ENCODE data around the gene LKAAEAR1. TPM values are rescaled to one million over a fixed set of nuclear protein-coding genes. Genes with fewer than 3 reads are reported as not detected.

Gene LKAAEAR1
- polyA plus RNA-seq, 1 experiment = not detected

GRCh38 chr20:64044484-64045247, 39.5 kb downstream of the LKAAEAR1 start:
- ChIA-PET CTCF (interaction anchor here (0.8 to 1.3 kb wide), 4 partner anchors 9 to 64 kb away, joined by 3 to 8 read pairs (median 5); partner anchors contain the start of gene PRPF6), POLR2A (no interaction called here)
- H3K27me3 ChIP-seq (ENCODE audit: control insufficient read depth, insufficient read depth, low read length) = peaks cover 41% of the 10 kb centered on the region
- H3K36me3 ChIP-seq (ENCODE audit: control insufficient read depth, insufficient read depth, low read length) = no peaks in the 10 kb centered on the region
- no peak overlapping the region for H3K4me3 ChIP-seq (ENCODE audit: low read depth, low read length)
- TF ChIP-seq CTCF (IDR thresholded peaks at IDR 0.05; ENCODE audit: insufficient read depth, low read depth, low read length) = no peak
- no peak for DNase-seq (ENCODE audit: low read depth)

GRCh38 chr20:64043768-64044167, 40.4 kb downstream of the LKAAEAR1 start:
- CTCF ChIA-PET = interaction anchor here (0.8 to 1.3 kb wide), 2 partner anchors 14 to 15 kb away, joined by 3 to 8 read pairs; no protein-coding TSS in a partner anchor
- H3K36me3 ChIP-seq (ENCODE audit: control insufficient read depth, insufficient read depth, low read length) = no peaks in the 10 kb centered on the region
- H3K27me3 ChIP-seq (ENCODE audit: control insufficient read depth, insufficient read depth, low read length) = peaks cover 41% of the 10 kb centered on the region
- H3K4me3 ChIP-seq (ENCODE audit: low read depth, low read length) = no peak overlapping the region
- no peak for TF ChIP-seq CTCF (IDR thresholded peaks at IDR 0.05; ENCODE audit: insufficient read depth, low read depth, low read length)
- POLR2A ChIA-PET = no interaction called here
- no peak for DNase-seq (ENCODE audit: low read depth)

GRCh38 chr20:64042054-64042781, 42.0 kb downstream of the LKAAEAR1 start:
- POLR2A ChIA-PET = no interaction called here
- DNase-seq (ENCODE audit: low read depth) = no peak
- CTCF ChIA-PET = interaction anchor here (5.0 kb wide), 1 partner anchor 13 kb away, joined by 76 read pairs; no protein-coding TSS in a partner anchor
- Histone ChIP-seq H3K4me3 (ENCODE audit: low read depth, low read length) (peak overlapping the region; percentile 38), H3K36me3 (ENCODE audit: control insufficient read depth, insufficient read depth, low read length) (no peaks in the 10 kb centered on the region), H3K27me3 (ENCODE audit: control insufficient read depth, insufficient read depth, low read length) (peaks cover 34% of the 10 kb centered on the region)
- TF ChIP-seq CTCF (IDR thresholded peaks at IDR 0.05; ENCODE audit: insufficient read depth, low read depth, low read length) = no peak

DNA sequence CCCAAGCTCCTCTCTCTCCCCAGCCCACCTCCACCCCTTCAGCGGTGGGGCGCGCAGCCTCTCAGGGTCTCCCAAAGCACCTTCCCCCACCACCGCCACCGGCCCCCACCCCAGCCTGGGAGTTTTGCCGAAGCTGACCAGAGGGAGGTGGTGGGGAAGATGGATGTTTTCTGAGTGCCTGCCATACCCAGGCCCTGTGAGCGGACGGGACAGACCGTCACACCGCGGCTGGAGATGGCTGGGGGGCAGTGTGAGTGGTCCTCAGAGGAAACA, 42.5 kb downstream of the LKAAEAR1 start:
- no peak for TF ChIP-seq CTCF (IDR thresholded peaks at IDR 0.05; ENCODE audit: insufficient read depth, low read depth, low read length)
- Histone ChIP-seq H3K36me3 (ENCODE audit: control insufficient read depth, insufficient read depth, low read length) (no peaks in the 10 kb centered on the region), H3K27me3 (ENCODE audit: control insufficient read depth, insufficient read depth, low read length) (peaks cover 30% of the 10 kb centered on the region), H3K4me3 (ENCODE audit: low read depth, low read length) (no peak overlapping the region; the same call in 1 of the 2 replicates)
- ChIA-PET CTCF (interaction anchor here (1.0 to 5.0 kb wide), 2 partner anchors 14 kb away, joined by 3 to 76 read pairs; no protein-coding TSS in a partner anchor), POLR2A (no interaction called here)
- DNase-seq (ENCODE audit: low read depth) = no peak

DNA sequence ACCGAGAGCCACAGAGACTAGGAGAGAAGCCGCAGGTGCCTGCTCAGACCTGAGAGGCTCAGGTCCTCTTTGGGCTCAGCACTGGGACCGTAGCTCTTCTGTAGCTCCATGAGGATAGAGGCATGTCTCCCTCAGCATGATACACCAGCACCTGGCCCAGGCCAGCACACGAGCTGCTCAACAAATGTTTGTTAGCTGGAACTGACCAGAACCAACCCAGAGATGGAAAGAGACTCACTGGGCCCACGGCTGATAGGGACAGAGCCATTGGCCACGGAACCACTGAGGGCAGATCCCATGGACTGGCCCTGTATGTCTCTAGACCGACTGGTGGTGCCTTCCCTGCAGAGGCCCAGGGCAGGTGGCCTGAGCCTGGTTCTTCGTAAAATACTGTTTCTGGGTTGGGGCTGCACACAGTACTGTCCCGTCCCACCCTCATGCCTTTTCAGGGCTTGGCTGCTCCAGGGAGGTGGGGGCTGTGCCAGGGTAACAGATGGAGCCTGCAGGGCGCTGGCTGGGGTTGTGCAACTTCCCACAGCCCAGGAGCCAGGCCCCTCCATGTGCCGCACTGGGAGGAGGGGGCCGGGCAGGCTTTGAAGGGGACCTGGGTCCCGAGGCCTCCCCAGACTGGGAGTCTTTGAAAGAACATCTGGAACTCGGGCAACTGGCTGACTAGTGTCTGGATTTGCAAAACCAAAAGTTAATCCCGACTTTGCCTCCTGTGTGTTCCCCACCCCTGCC, 43.0 kb downstream of the LKAAEAR1 start:
- no peaks in the 10 kb centered on the region for H3K36me3 ChIP-seq (ENCODE audit: control insufficient read depth, insufficient read depth, low read length)
- ChIA-PET POLR2A (no interaction called here), CTCF (interaction anchor here (0.9 to 5.0 kb wide), 3 partner anchors 13 to 85 kb away, joined by 3 to 76 read pairs (median 3); partner anchors contain the start of gene UCKL1)
- peaks cover 28% of the 10 kb centered on the region for H3K27me3 ChIP-seq (ENCODE audit: control insufficient read depth, insufficient read depth, low read length)
- H3K4me3 ChIP-seq (ENCODE audit: low read depth, low read length) = no peak overlapping the region
- no peak for DNase-seq (ENCODE audit: low read depth)
- no peak for TF ChIP-seq CTCF (IDR thresholded peaks at IDR 0.05; ENCODE audit: insufficient read depth, low read depth, low read length)
